Measurements from ENCODE around the gene PAX2.

Gene PAX2

GRCh38 chr10:100793055-100793454 lies 47.7 kb downstream of the PAX2 start:
- Histone ChIP-seq H3K27ac (ENCODE audit: poor library complexity, severe bottlenecking) (no peak overlapping the region), H3K27me3 (ENCODE audit: insufficient read depth, poor library complexity, severe bottlenecking) (peaks cover 31% of the 10 kb centered on the region), H3K4me1 (ENCODE audit: insufficient read depth, poor library complexity, severe bottlenecking) (no peaks in the 10 kb centered on the region), H3K4me3 (ENCODE audit: severe bottlenecking) (no peak overlapping the region), H3K36me3 (ENCODE audit: low read depth) (no peaks in the 10 kb centered on the region), H3K9me3 (ENCODE audit: severe bottlenecking) (no peaks in the 10 kb centered on the region)
- ATAC-seq (ENCODE audit: low read depth): no peak
- TF ChIP-seq CTCF (IDR thresholded peaks at IDR 0.05; ENCODE audit: poor library complexity, severe bottlenecking): no peak
- no peak for DNase-seq (ENCODE audit: low spot score)

- Histone ChIP-seq H3K27ac (ENCODE audit: poor library complexity, severe bottlenecking) (no peak overlapping the region), H3K4me3 (ENCODE audit: severe bottlenecking) (no peak overlapping the region), H3K9me3 (ENCODE audit: severe bottlenecking) (no peaks in the 10 kb centered on the region), H3K36me3 (ENCODE audit: low read depth) (no peaks in the 10 kb centered on the region), H3K4me1 (ENCODE audit: insufficient read depth, poor library complexity, severe bottlenecking) (no peaks in the 10 kb centered on the region), H3K27me3 (ENCODE audit: insufficient read depth, poor library complexity, severe bottlenecking) (peaks cover 64% of the 10 kb centered on the region)
- TF ChIP-seq CTCF (IDR thresholded peaks at IDR 0.05; ENCODE audit: poor library complexity, severe bottlenecking): no peak
- ATAC-seq (ENCODE audit: low read depth) (no peak), DNase-seq (ENCODE audit: low spot score) (no peak)
Measured at GRCh38 chr10:100799881-100800280, 54.5 kb downstream of the PAX2 start.

GRCh38 chr10:100800931-100801330 lies 55.5 kb downstream of the PAX2 start:
- no peaks in the 10 kb centered on the region for H3K9me3 ChIP-seq (ENCODE audit: severe bottlenecking)
- DNase-seq (ENCODE audit: low spot score) (no peak), ATAC-seq (ENCODE audit: low read depth) (no peak)
- TF ChIP-seq CTCF (IDR thresholded peaks at IDR 0.05; ENCODE audit: poor library complexity, severe bottlenecking): no peak
- no peak overlapping the region for H3K27ac ChIP-seq (ENCODE audit: poor library complexity, severe bottlenecking)
- H3K36me3 ChIP-seq (ENCODE audit: low read depth): no peaks in the 10 kb centered on the region
- H3K27me3 ChIP-seq (ENCODE audit: insufficient read depth, poor library complexity, severe bottlenecking): peaks cover 68% of the 10 kb centered on the region
- H3K4me3 ChIP-seq (ENCODE audit: severe bottlenecking): no peak overlapping the region
- no peaks in the 10 kb centered on the region for H3K4me1 ChIP-seq (ENCODE audit: insufficient read depth, poor library complexity, severe bottlenecking)

GRCh38 chr10:100802196-100802595 lies 56.8 kb downstream of the PAX2 start:
- H3K4me3 ChIP-seq (ENCODE audit: severe bottlenecking): no peak overlapping the region
- peaks cover 67% of the 10 kb centered on the region for H3K27me3 ChIP-seq (ENCODE audit: insufficient read depth, poor library complexity, severe bottlenecking)

More at GRCh38 chr10:100802196-100802595, 56.8 kb downstream of the PAX2 start:
- Histone ChIP-seq H3K36me3 (ENCODE audit: low read depth) (no peaks in the 10 kb centered on the region), H3K27ac (ENCODE audit: poor library complexity, severe bottlenecking) (no peak overlapping the region), H3K9me3 (ENCODE audit: severe bottlenecking) (no peaks in the 10 kb centered on the region), H3K4me1 (ENCODE audit: insufficient read depth, poor library complexity, severe bottlenecking) (no peaks in the 10 kb centered on the region)
- DNase-seq (ENCODE audit: low spot score): no peak
- TF ChIP-seq CTCF (IDR thresholded peaks at IDR 0.05; ENCODE audit: poor library complexity, severe bottlenecking): no peak
- ATAC-seq (ENCODE audit: low read depth): no peak

All from RWPE2 (cell line).